BE2C (cell line): ENCODE data around the gene TC2N.

Source experiments
- DNase-seq: peaks from one replicate; pipeline ENCODE4 v3.0.0-alpha.2; 2020
- H3K27me3 ChIP-seq: fragments of 250-450 bp; sonication (Bioruptor Pico); 2 replicates; pipeline ENCODE4 v1.5.1; 2020; ENCODE audit warnings: mild to moderate bottlenecking
- H3K36me3 ChIP-seq: fragments of 250-450 bp; sonication (Bioruptor Pico); 2 replicates; pipeline ENCODE4 v1.5.1; 2020; ENCODE audit warnings: mild to moderate bottlenecking
- H3K4me1 ChIP-seq: fragments of 250-450 bp; sonication (Bioruptor Pico); 2 replicates; pipeline ENCODE4 v1.5.1; 2020
- H3K4me3 ChIP-seq: 2 replicates; pipeline ENCODE4 v1.5.1; 2011; ENCODE audit warnings: low read depth, low read length
- H3K9me3 ChIP-seq: fragments of 250-450 bp; sonication (Bioruptor Pico); 2 replicates; pipeline ENCODE4 v1.5.1; 2020
- TF ChIP-seq, protein P1 (sequence below): IDR thresholded peaks from 2 replicates; pipeline ENCODE4 v1.5.1; 2012; ENCODE audit warnings: mild to moderate bottlenecking, low read depth, low read length

TC2N gene

DNA sequence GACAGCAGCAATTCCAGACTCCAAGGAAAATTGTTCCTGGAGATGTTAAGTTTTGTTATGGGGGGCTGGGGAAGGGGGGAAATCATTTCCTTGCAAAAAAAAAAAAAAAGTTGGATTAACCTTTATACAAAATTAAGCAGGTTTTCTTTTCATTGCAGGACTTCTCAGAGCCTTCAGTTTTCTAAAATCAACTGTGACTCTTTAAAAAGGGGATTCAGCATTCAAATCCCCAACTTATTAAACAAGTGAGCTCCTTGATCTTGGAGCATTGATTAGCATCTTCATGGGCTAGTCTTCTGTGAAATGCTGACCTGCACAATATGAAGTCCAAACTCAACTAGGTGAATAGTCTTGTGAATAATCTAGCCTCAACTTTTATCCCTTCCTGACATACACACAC is 7.1 kb downstream of the TC2N start:
- Histone ChIP-seq H3K9me3 (no peaks in the 10 kb centered on the region), H3K27me3 (peaks cover 13% of the 10 kb centered on the region), H3K4me3 (no peak overlapping the region), H3K4me1 (no peaks in the 10 kb centered on the region), H3K36me3 (no peaks in the 10 kb centered on the region)
- TF ChIP-seq, protein P1, sequence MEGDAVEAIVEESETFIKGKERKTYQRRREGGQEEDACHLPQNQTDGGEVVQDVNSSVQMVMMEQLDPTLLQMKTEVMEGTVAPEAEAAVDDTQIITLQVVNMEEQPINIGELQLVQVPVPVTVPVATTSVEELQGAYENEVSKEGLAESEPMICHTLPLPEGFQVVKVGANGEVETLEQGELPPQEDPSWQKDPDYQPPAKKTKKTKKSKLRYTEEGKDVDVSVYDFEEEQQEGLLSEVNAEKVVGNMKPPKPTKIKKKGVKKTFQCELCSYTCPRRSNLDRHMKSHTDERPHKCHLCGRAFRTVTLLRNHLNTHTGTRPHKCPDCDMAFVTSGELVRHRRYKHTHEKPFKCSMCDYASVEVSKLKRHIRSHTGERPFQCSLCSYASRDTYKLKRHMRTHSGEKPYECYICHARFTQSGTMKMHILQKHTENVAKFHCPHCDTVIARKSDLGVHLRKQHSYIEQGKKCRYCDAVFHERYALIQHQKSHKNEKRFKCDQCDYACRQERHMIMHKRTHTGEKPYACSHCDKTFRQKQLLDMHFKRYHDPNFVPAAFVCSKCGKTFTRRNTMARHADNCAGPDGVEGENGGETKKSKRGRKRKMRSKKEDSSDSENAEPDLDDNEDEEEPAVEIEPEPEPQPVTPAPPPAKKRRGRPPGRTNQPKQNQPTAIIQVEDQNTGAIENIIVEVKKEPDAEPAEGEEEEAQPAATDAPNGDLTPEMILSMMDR, result no peak
- no peak for DNase-seq

GRCh38 chr14:91858536-91859275 is 8.6 kb downstream of the TC2N start:
- TF ChIP-seq, protein P1, result no peak
- peaks cover 16% of the 10 kb centered on the region for H3K27me3 ChIP-seq
- no peak for DNase-seq
- H3K36me3 ChIP-seq, result no peaks in the 10 kb centered on the region
- H3K9me3 ChIP-seq, result no peaks in the 10 kb centered on the region
- H3K4me1 ChIP-seq, result no peaks in the 10 kb centered on the region
- no peak overlapping the region for H3K4me3 ChIP-seq

DNA sequence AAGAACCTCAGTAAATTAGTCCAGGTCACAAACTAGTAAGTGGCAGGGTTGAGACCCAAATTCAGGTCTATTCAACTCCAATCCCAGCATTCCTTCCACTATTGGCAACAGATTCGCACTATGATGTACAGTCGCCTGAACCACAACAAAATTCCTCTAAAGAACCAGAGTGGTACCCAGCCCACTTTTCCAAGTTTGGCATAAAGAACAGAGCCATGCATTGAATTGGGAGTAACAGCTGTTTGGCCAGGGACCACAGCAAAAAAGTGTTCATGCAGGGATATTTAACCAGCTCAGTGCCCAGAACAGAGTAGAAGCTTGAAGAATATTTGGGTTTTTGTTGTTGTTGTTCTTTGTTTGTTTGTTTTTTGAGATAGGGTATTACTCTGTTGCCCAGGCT is 9.7 kb downstream of the TC2N start:
- TF ChIP-seq, protein P1, result no peak

DNA sequence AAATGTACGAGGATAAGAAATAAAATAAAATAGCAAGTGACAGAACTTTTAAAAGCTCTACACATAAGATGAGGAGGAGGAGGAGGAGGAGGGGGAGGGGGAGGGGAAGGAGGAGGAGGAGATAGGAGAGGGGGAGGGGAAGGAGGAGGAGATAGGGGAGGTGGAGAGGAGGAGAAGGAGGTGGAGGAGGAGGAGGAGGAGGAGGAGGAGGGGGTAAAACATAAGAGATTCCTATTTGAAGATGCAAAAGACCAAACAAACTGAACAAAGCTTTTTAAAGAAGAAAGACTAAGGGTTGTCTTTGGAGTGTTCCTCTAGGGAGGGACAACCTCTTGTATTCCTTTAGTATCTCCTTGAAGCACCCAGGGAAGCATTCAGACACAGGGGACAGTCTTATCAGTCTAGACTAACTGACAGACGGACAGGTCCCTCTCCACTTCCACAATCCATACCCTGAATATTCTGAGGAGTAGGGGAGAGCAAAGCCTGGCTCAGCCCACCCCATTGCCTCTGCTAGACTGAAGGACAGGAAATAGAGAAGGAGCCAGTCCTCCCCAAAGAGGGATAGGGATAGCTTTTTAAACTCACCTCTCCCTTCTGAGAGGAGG is 12.9 kb downstream of the TC2N start:
- Histone ChIP-seq H3K9me3 (no peaks in the 10 kb centered on the region), H3K27me3 (peaks cover 14% of the 10 kb centered on the region; the same call in 1 of the 2 replicates), H3K4me1 (no peaks in the 10 kb centered on the region), H3K4me3 (no peak overlapping the region), H3K36me3 (no peaks in the 10 kb centered on the region)
- DNase-seq, result no peak
- TF ChIP-seq, protein P1, result no peak

More for the DNA sequence above, 9.7 kb downstream of the TC2N start:
- Histone ChIP-seq H3K27me3 (peaks cover 11% of the 10 kb centered on the region; the same call in 1 of the 2 replicates), H3K4me1 (no peaks in the 10 kb centered on the region), H3K36me3 (no peaks in the 10 kb centered on the region), H3K4me3 (no peak overlapping the region), H3K9me3 (no peaks in the 10 kb centered on the region)
- DNase-seq, result no peak

DNA sequence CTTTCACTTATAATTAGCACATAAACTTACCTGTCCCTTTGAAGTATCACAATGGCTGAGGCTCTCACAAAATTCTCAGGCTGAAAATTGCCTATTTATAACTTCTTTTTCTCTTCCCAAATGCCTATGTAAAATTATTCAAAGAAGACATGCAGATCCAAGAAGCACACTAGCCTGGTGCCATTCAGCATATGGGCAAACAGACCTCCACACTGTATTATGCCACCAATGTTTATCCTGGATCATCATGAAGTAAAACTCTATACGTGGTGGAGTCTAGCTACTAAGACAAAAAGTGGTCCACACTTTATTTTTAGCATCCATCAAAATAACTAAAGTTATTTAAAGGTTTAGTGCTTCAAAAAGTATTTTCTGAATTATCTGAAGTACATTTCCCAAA is 15.8 kb downstream of the TC2N start:
- peaks cover 21% of the 10 kb centered on the region; the same call in 1 of the 2 replicates for H3K27me3 ChIP-seq
- TF ChIP-seq, protein P1, result no peak
- H3K9me3 ChIP-seq, result no peaks in the 10 kb centered on the region
- no peak for DNase-seq
- no peak overlapping the region for H3K4me3 ChIP-seq
- no peaks in the 10 kb centered on the region for H3K36me3 ChIP-seq
- H3K4me1 ChIP-seq, result no peaks in the 10 kb centered on the region

DNA sequence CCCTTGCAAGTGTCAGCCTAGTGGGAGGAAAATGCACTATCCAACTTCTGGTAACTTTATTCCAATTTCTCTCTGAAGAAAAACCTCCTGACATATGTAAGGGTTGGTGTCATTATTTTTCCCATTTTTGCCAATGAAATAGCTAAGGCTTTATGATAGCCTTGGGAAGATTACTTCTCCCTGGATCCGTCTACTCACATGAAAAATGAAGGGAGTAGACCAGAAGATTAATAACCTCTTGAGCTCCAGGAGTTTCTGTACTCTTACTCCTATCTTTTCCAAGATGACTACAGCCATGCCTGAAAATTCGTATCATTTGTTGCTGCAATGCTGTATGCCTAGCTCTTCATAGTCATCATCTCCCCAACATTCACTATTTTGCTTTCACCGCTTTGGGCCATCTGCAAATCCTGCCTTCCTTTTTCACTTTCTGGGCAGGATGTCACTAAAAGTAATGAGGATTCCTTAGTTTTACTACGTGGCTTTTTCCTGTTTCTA is 18.8 kb downstream of the TC2N start:
- no peaks in the 10 kb centered on the region for H3K9me3 ChIP-seq
- no peaks in the 10 kb centered on the region for H3K4me1 ChIP-seq
- TF ChIP-seq, protein P1, result no peak
- H3K4me3 ChIP-seq, result no peak overlapping the region
- H3K27me3 ChIP-seq, result peaks cover 14% of the 10 kb centered on the region; the same call in 1 of the 2 replicates
- DNase-seq, result no peak
- no peaks in the 10 kb centered on the region for H3K36me3 ChIP-seq
